Skin of body (tissue), 2 donors: ENCODE measurements around the gene H3-3A. TPM values are rescaled to one million over a fixed set of nuclear protein-coding genes. Genes with fewer than 3 reads are reported as not detected.

Source experiments
- DNase-seq: peaks from one replicate; lab custom pipeline; 2025; lab: John Stamatoyannopoulos, UW
- total RNA-seq: library from RNA; depleted of rRNA; stranded (reverse); fragments of >200 nt; gene quantifications from one replicate; pipeline ENCODE4 v1.2.3, GENCODE V29; 2014

The H3-3A gene
- total RNA-seq, 1 donor from 2014 or later = 452 TPM

DNA sequence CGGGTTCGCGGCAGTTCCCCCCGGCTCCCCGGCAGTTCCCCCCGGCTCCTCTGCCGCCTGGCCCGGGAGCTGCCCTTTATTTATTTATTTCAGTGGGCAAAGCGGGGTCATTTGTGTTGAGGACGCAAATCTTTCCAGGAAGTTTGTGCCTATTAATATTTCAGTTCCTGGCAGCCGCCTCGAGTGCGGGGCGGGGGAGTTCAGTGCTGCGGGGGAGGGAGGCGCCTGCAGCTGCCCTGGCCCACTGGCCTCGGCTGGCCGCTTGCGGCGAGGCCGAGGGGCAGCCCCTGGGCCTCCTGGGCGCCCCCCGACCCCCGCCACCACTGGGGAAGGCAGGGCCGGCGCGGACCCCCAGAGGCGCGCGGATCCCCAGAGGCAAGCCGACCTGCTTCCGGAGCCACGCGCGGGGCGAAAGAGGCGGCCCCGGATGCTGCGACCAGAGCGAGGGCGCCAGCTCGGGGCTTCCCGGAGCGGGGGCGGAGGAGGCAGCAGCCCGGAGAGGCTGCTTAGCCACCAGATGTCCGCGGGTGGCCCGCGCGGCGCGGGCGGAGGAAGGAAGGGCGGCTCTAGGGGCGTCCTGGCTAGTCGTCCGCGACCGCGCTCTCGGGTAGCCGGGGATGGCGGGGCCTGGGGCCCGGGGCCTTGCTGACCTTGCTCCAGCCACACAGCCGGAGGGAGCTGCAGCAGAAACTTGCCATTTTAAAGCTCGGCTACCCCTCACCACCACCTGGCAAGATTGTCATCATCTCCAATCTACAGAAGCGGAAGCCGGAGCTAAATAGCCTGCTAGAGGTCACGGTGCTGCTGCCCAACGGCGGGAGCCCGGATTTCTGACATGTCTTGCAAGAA lies 48.0 kb downstream of the H3-3A start:
- DNase-seq = peak; percentile 80

DNA sequence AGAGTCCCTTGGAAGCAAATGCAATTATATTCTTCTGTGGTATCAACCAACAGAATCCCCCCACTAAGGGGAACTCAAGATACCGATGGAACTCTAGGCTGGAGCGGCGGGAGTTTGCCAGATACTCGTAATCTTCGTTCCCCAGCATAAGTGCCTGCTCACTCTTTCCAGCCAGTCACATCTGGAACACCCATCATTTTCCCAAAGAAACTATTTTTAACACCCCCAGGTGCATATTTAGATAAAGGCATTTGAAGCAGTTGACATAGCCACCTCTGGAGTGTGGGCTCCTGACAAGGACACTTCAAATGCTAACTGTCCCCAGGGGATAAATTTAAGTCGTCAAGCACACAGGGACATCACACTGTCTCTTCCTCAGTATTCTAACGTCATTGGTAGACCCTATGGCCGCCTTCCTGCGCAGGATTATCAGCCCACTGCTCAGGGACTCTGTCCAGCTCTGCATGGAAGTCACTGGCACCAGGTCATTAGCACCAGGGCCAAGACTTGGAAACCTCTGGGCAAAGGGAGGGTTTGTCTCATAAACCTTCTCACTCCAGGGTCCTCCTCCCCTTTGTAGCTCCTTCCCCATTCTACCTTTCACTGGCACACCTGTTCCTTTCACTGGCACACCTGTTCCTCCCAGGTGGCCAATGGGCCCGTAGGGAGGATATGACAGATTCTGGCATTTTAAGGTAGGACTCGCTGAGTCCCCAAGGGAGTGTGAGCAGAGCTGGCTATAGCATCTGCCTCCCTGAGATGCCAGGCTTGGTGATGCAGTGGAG lies 48.8 kb downstream of the H3-3A start:
- DNase-seq = no peak

DNA sequence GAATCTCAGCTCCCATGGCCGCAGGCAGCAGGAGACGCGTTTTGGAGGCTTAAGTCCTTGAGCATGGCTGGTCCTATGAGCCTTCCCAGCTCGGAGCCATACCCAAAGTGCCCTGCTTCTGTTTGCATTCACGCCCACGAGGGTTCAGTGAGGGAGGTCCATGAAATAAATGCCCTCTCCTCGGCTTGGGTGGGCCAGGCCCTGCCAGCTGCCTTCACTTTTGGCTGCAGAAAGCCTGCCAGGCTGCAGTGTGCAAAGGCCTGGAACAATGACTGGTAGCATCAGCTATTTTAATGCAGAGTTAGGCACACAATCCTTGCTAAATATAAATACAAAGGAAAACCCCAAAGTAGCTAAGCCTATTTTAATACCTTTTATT lies 49.4 kb downstream of the H3-3A start:
- no peak for DNase-seq

DNA sequence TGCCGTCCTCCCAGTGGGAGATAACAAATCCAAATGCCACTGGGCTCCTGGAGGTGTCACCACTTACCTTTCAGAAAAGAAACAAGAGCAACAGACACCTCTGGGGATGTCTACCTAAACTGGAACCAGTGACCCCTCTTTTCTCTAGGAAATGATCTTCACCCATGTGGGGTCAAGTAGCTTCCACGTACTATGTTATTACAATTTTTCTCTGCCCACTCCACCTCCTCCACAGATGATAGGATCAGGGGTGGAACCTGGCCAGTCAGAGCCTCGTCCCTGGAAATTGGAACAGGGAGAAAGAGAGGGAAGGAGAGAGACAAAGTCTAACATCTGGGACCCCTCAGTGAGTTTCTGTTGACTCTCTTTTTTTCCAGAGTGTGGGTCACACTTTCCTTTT lies 50.1 kb downstream of the H3-3A start:
- no peak for DNase-seq

DNA sequence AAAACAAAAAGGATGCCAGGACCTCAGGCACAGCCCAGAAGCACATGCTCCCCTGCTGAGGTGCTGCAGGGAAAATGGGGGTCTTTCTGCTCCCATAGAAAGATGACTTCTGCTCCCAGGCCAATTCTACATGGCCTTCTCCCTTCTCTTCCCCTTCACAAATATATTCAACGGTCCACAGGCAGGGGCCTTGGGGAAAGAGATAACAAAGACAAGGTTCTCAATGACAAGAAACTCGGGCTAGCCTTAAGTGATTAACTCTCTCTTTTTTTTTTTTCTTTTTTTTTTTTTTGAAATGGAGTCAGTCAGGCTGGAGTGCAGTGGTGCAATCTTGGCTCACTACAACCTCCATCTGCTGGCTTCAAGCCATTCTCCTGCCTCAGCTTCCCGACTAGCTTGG lies 54.2 kb downstream of the H3-3A start:
- no peak for DNase-seq

DNA sequence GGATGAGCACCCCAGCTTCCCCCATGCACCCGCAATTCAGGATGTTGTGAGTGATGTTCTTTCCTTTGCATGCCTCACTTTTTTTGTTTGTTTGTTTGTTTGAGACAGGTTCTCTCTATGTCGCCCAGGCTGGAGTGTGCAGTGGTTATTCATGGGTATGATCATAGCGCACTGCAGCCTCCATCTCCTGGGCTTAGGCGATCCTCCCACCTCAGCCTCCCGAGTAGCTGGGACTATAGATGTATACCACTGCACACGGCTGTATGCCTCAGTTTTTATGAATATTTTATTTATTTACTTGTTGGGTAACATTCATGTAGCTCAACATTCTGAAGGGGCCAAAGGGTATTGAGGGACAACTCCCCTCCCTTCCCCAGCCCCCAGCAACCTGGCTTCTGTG lies 54.8 kb downstream of the H3-3A start:
- no peak for DNase-seq

DNA sequence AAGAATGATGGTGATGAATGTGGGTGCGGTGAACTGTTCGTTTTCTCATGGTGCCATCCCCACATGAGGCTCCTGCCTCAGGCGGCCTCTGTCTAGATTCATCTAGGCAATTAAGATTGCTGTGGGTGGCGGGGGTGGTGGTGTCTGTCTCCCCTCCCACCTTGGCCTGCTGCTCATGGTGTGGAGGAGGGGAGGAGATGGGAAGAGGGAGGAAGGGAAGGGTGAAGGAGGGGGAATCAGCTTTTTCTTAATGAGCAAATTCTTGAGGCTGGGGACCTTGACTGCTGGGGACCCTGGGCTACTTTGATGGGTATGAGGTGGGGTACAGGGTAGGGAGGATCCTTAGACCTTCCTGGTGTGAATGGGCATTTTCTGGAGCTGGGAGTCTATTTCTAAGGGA lies 55.8 kb downstream of the H3-3A start:
- DNase-seq = no peak

DNA sequence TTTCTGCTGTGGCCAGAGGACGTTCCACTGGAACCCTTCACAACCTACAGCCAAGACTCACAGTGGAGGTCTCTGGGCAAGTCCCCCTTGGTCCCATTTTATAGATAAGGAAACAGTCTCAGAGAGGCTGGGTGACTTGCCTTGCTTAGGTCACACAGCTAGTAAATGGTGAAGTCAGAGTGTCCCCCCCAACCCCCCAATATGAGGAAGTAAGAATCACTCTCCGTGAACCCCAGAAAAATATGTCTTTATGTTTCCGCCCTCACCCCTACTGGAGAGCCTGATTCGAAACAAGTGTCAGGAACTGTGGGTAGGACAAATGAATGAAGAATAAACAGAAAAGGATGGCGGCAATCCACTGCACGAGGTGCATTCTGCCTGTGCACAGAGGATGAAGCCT lies 56.7 kb downstream of the H3-3A start:
- no peak for DNase-seq

DNA sequence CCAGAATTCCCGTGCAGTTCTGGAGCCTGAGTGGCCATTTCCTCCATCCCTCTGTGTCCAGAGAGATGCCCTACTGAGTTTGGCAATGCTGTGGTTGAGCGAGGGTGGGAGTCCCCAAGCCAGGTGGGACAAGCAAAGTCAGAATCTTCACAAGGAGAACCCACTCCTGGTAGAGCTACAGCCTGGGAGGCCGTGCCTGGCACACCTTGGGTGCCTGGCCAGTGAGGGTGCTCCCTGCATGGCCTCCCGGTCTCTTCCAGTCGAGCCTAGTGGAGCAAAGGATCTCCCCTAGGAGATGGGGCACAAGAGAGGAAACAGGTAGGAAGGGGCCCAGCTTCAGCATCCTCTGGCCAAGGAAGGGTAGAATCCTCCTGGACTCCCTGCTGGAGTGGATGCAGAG lies 57.9 kb downstream of the H3-3A start:
- DNase-seq = no peak

DNA sequence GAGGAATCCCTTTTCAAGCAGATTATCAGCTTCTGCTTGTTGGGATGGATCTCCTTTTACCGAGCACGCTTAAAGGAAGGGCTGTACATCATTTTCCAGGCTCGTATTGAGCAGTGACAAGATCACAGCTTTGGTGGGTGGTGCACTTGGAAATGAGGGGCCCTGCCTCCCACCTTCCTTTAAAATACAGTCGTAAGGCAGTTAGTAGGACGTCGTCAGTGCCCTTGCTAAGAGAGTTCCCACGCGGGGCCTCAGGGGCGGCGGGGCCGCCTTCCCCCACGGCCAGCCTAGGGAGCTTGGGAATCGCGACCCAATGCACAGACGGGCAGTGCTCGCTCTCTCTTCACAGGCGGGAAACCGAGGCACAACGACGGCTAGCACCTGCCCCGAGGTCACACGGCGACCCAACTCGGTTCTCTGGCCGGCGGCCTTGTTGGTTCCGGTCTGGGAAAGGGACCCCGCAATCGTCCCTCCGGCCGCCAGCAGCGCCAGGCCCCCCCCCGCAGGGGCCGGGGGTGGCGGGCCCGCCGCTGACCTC lies 58.6 kb downstream of the H3-3A start:
- no peak for DNase-seq

Other genes starting within 250 kb of the H3-3A start
- 43.8 TPM for gene TMEM63A, start 180.3 kb upstream of the H3-3A start, total RNA-seq
- 0.30 TPM for gene LEFTY1, start 173.6 kb upstream of the H3-3A start, total RNA-seq
- gene PYCR2, start 138.5 kb upstream of the H3-3A start, total RNA-seq = 22.8 TPM
- gene LEFTY2, start 121.5 kb upstream of the H3-3A start, total RNA-seq = 6.7 TPM
- 35.0 TPM for gene SDE2, start 63.4 kb upstream of the H3-3A start, total RNA-seq
- gene ACBD3, start 124.0 kb downstream of the H3-3A start, total RNA-seq = 55.1 TPM
- not detected for gene MIXL1, start 160.9 kb downstream of the H3-3A start, total RNA-seq
- gene LIN9, start 246.4 kb downstream of the H3-3A start, total RNA-seq = 8.8 TPM